GM23248 (cell line): ENCODE results near the gene TMEM181. TPM values are rescaled to one million over a fixed set of nuclear protein-coding genes. Genes with fewer than 3 reads are reported as not detected.

Source experiments
- DNase-seq: peaks from one replicate; pipeline ENCODE4 v3.0.0-alpha.2; 2015
- H2AFZ ChIP-seq: fragments of 200-600 bp; sonication (generic); 2 replicates; pipeline ENCODE4 v1.6.1; 2016; ENCODE audit warnings: antibody characterized with exemption
- H3F3A ChIP-seq: fragments of 200-600 bp; sonication (generic); 2 replicates; pipeline ENCODE4 v1.6.1; 2016; ENCODE audit warnings: mild to moderate bottlenecking, antibody characterized with exemption, mixed run types; ENCODE audit not compliant: insufficient read depth
- H3K27ac ChIP-seq: fragments of 200-600 bp; sonication (generic); 2 replicates; pipeline ENCODE4 v1.5.1; 2016; ENCODE audit warnings: mild to moderate bottlenecking
- H3K27me3 ChIP-seq: fragments of 200-600 bp; sonication (generic); replicated peaks from 2 replicates; pipeline ENCODE4 v1.6.1; 2016; ENCODE audit warnings: mild to moderate bottlenecking; ENCODE audit not compliant: insufficient read depth
- H3K36me3 ChIP-seq: fragments of 200-600 bp; sonication (generic); 2 replicates; pipeline ENCODE4 v1.6.1; 2016; ENCODE audit warnings: low read depth, mild to moderate bottlenecking
- H3K4me1 ChIP-seq: fragments of 200-600 bp; sonication (generic); 2 replicates; pipeline ENCODE4 v1.6.1; 2016; ENCODE audit warnings: mild to moderate bottlenecking; ENCODE audit not compliant: insufficient read depth
- H3K4me2 ChIP-seq: fragments of 200-600 bp; sonication (generic); one replicate; pipeline ENCODE4 v1.6.1; 2016; ENCODE audit warnings: mild to moderate bottlenecking; ENCODE audit not compliant: unreplicated experiment
- H3K4me3 ChIP-seq: fragments of 200-600 bp; sonication (generic); 2 replicates; pipeline ENCODE4 v1.5.1; 2016; ENCODE audit warnings: mild to moderate bottlenecking
- H3K79me2 ChIP-seq: fragments of 200-600 bp; sonication (generic); 2 replicates; pipeline ENCODE4 v1.6.1; 2016; ENCODE audit warnings: mild to moderate bottlenecking; ENCODE audit not compliant: insufficient read depth
- H3K9ac ChIP-seq: fragments of 200-600 bp; sonication (generic); 2 replicates; pipeline ENCODE4 v1.6.1; 2016; ENCODE audit warnings: mild to moderate bottlenecking
- H3K9me2 ChIP-seq: fragments of 200-600 bp; sonication (generic); 2 replicates; pipeline ENCODE4 v1.6.1; 2016; ENCODE audit warnings: mixed run types, mild to moderate bottlenecking, moderate library complexity; ENCODE audit not compliant: insufficient read depth
- H3K9me3 ChIP-seq: fragments of 200-600 bp; sonication (generic); one replicate; pipeline ENCODE4 v1.6.1; 2017; ENCODE audit warnings: low read depth
- H4K20me1 ChIP-seq: fragments of 200-600 bp; sonication (generic); 2 replicates; pipeline ENCODE4 v1.6.0; 2016; ENCODE audit not compliant: insufficient read depth
- EZH2 ChIP-seq: fragments of 200-600 bp; sonication (generic); IDR thresholded peaks from 2 replicates; pipeline ENCODE4 v1.6.1; 2018; ENCODE audit warnings: antibody characterized with exemption, mild to moderate bottlenecking; ENCODE audit not compliant: insufficient read depth, poor library complexity, severe bottlenecking
- EZH2phosphoT487 ChIP-seq: fragments of 200-600 bp; sonication (generic); IDR thresholded peaks from 2 replicates; pipeline ENCODE4 v1.6.1; 2018; ENCODE audit warnings: antibody characterized with exemption, moderate library complexity, mild to moderate bottlenecking, low read depth; ENCODE audit not compliant: insufficient read depth
- WGBS, 2 experiments: methylation state at CpG; one replicate each; pipeline ENCODE4 v1.1.6; 2015 to 2017; ENCODE audit warnings: low lambda C conversion rate in 2 of 2, low coverage in 1 of 2; ENCODE audit errors: missing lambda C conversion rate in 2 of 2; 5-methylcytosine and 5-hydroxymethylcytosine counted together
- in situ Hi-C: fragments of 300-500 bp; cut with MboI; formaldehyde crosslinking; loops from 2 replicates; pipeline ENCODE4 v1.15.0; 2020
- polyA plus RNA-seq: library from polyadenylated mRNA; unstranded; fragments of >200 nt; fragmentation: Nextera tagmentation; extraction: Ambion mirVana; gene quantifications from 2 replicates; pipeline ENCODE4 v1.2.1, GENCODE V29; 2016
- total RNA-seq: library from RNA; depleted of rRNA; stranded (reverse); fragments of >200 nt; shearing (Covaris generic); gene quantifications from 2 replicates; pipeline ENCODE4 v1.2.3, GENCODE V29; 2014

TMEM181 gene
- total and polyA plus RNA-seq, 2 experiments from 2014 or later, result 30.7 to 52.6 TPM

DNA sequence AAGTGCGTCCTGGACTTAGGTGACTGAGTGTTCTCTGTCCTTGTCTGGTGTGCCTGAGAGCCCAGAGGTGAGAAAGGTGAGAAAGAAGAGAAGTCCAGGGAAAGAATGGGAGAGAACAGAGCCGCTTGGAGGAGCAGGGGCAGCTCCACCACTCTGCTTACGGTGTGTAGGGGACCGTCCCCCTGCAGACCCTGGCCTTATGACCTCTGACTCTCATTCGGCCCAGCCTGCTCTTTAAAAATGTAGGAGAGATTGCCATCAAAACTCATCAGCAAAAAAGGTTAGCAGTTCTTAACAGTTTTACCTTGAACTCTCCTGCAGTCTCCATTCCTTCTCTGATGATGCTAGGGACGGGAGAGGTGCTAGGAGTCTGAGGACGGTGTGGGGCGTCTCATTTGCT is 2.0 kb downstream of the TMEM181 start:
- H4K20me1 ChIP-seq, result no peaks in the 10 kb centered on the region
- H3K9ac ChIP-seq, result peak overlapping the region; percentile 95; the same call in 1 of the 2 replicates
- peak overlapping the region; percentile 95 for H3K4me2 ChIP-seq

DNA sequence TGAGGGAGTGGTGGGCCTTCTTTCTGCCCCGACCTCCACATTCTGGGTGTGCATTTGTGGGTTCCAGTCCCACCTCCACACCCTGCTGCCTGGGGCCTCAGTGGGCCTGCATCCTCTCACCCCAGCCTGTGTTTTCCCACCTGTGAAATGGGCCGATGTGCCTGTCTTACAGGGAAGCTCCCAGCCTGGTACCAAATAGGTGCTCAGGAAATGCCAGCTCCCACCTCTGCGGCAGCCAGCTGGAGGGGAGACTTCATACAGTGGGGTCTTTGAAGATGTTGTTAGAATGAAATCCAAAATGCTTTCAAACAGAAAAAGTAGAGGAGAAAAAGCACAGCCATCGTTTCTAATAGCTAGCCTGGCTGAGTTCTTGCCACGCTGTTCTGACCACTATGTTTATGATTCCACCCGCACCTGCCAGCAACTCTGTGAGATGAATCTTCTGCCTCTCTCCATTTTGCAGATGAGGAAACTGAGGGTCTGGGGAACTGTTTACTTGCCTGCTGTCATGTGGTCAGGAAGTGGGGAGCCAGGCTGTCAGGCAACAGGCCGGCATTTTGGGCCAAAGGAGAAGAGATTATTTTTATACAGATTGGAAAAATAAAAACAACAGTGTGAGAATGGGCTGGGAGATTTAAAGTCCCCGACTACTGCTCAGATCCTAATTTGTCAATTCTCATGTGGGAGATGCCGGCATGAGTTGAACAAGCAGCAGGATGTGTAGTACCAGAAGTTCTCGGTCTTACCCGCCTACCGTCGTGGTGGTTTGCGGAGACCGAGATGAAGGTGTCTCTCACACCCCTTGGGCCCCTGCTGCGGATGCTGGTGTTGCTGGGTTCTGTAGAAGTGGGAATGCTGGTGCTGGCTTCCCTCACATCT is 4.6 kb downstream of the TMEM181 start:
- WGBS, 2 experiments, result 92 to 95% methylated on average over 16 of the region's 16 CpGs
- Histone ChIP-seq H3K4me3 (no peak overlapping the region), H3K27me3 (no peaks in the 10 kb centered on the region), H3K4me1 (peaks cover 20% of the 10 kb centered on the region), H3K9ac (no peak overlapping the region), H2AFZ (no peak overlapping the region), H3K9me2 (no peaks in the 10 kb centered on the region), H4K20me1 (no peaks in the 10 kb centered on the region), H3K36me3 (no peaks in the 10 kb centered on the region), H3K27ac (no peak overlapping the region), H3K79me2 (peaks cover 95% of the 10 kb centered on the region), H3F3A (peaks cover under 1% of the 10 kb centered on the region; the same call in 1 of the 2 replicates), H3K9me3 (no peaks in the 10 kb centered on the region), H3K4me2 (no peak overlapping the region)
- in situ Hi-C loops, result no loop called here
- TF ChIP-seq EZH2, result no peak
- no peak for DNase-seq

More for the DNA sequence above, 2.0 kb downstream of the TMEM181 start:
- in situ Hi-C loops, result no loop called here
- Histone ChIP-seq H3K36me3 (no peaks in the 10 kb centered on the region), H3K4me3 (peak overlapping the region; percentile 98; the same call in 1 of the 2 replicates), H3K79me2 (peaks cover 69% of the 10 kb centered on the region), H2AFZ (no peak overlapping the region), H3K4me1 (peaks cover 23% of the 10 kb centered on the region), H3F3A (peaks cover 10% of the 10 kb centered on the region; the same call in 1 of the 2 replicates), H3K27me3 (no peaks in the 10 kb centered on the region), H3K9me2 (no peaks in the 10 kb centered on the region; the same call in 1 of the 2 replicates), H3K27ac (no peak overlapping the region), H3K9me3 (no peaks in the 10 kb centered on the region)
- no peak for DNase-seq
- TF ChIP-seq EZH2 (no peak), EZH2phosphoT487 (no peak)
- 89 to 91% methylated on average over 8 of the region's 8 CpGs for WGBS, 2 experiments

DNA sequence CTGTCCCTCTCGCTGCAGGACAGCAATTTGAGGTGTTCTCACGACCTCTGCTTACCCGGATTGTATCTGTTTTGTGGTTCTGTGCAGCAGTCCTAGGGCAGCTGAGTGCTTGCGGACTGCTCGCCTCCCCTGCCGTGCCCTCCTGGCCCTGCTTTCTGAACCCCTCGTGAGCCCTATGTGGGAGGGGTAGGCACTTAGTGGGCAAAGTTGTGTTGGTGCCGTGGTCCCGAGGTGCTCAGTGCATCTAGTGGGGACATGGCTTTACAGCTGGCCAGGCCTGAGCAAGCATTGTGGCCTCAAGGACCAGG is 5.2 kb downstream of the TMEM181 start:
- DNase-seq, result no peak
- no peak overlapping the region for H3K9ac ChIP-seq
- H3K27me3 ChIP-seq, result no peaks in the 10 kb centered on the region
- no peaks in the 10 kb centered on the region for H3K9me2 ChIP-seq
- no peaks in the 10 kb centered on the region for H3F3A ChIP-seq
- 91 to 94% methylated on average over 9 of the region's 9 CpGs for WGBS, 2 experiments
- no peaks in the 10 kb centered on the region for H3K9me3 ChIP-seq
- TF ChIP-seq EZH2, result no peak
- TF ChIP-seq EZH2phosphoT487, result no peak
- no peak overlapping the region for H3K4me2 ChIP-seq
- no peak overlapping the region for H3K4me3 ChIP-seq
- H4K20me1 ChIP-seq, result no peaks in the 10 kb centered on the region
- H3K4me1 ChIP-seq, result peaks cover 19% of the 10 kb centered on the region
- H3K79me2 ChIP-seq, result peaks cover 100% of the 10 kb centered on the region
- in situ Hi-C loops, result no loop called here
- no peak overlapping the region for H3K27ac ChIP-seq
- no peaks in the 10 kb centered on the region for H3K36me3 ChIP-seq
- no peak overlapping the region for H2AFZ ChIP-seq

DNA sequence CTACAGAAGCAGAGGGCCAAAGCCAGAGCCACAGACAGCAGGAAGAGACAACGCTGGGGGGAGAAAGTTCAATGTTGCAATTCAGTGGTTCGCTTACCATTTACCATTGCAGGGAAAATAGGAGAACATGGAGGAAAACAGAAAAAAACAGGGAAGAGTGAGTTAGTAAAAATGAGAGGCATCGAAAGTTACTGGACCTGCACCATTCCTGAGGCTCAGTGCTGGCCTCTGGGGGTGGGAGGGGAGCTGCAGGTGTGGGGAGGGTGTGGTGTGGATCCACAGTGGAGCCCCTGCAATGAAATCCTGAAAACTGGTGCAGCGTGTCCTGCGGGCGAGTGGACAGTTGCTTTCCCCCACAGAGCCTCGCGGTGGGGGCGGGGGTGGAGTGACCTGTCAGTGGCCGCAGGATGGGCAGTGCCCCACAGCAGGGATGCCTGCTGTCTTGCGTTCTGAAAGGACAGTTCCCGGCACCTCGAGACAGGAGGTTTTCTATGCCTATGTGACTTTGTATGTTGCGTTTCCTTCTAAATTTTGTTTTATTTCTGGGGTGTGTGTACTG is 5.7 kb downstream of the TMEM181 start:
- peaks cover 100% of the 10 kb centered on the region for H3K79me2 ChIP-seq
- H3K9ac ChIP-seq, result no peak overlapping the region
- no peaks in the 10 kb centered on the region for H3K9me3 ChIP-seq
- no peak overlapping the region for H3K4me2 ChIP-seq
- H3K27ac ChIP-seq, result no peak overlapping the region
- no peaks in the 10 kb centered on the region for H3K36me3 ChIP-seq
- no peak for DNase-seq
- H3K4me1 ChIP-seq, result peaks cover 19% of the 10 kb centered on the region
- H2AFZ ChIP-seq, result no peak overlapping the region
- in situ Hi-C loops, result no loop called here
- no peaks in the 10 kb centered on the region for H3K27me3 ChIP-seq
- H4K20me1 ChIP-seq, result no peaks in the 10 kb centered on the region
- TF ChIP-seq EZH2 (no peak), EZH2phosphoT487 (no peak)
- H3K4me3 ChIP-seq, result no peak overlapping the region
- no peaks in the 10 kb centered on the region for H3K9me2 ChIP-seq
- H3F3A ChIP-seq, result no peaks in the 10 kb centered on the region
- WGBS, 2 experiments, result 92 to 99% methylated on average over 13 to 14 of the region's 14 CpGs
